IMR-90 (cell line): ENCODE measurements around the gene ZNF598. TPM values are rescaled to one million over a fixed set of nuclear protein-coding genes. Genes with fewer than 3 reads are reported as not detected.
A peak's percentile ranks its signal among the peaks of the same experiment; 100 is the strongest.

Source experiments
- ATAC-seq: fragments of 200-7000 bp; cut with Tn5 transposase; 2 replicates; pipeline ENCODE4 v1.9.1; 2020; ENCODE audit warnings: low read depth, mild to moderate bottlenecking, moderate library complexity
- BruUV-seq: library from RNA; stranded (reverse); fragments of 400-500 nt; replicated peaks from 2 replicates; lab custom pipeline; 2021; lab: Mats Ljungman, UMichigan
- CTCF ChIA-PET: fragments of 300-600 bp; formaldehyde crosslinking; extraction: SDS; loops from one replicate; lab custom pipeline; 2021; ENCODE audit warnings: antibody characterized with exemption; lab: Yijun Ruan, JAX
- POLR2A ChIA-PET: fragments of 300-600 bp; sonication (Branson Sonifier 250); formaldehyde crosslinking; loops from one replicate; lab custom pipeline; 2022; ENCODE audit warnings: antibody characterized with exemption; ENCODE audit not compliant: unreplicated experiment; lab: Charles Lee
- DNase-seq: peaks from one replicate; pipeline ENCODE4 v3.0.0; 2013
- H2AFZ ChIP-seq: replicated peaks from 2 replicates; pipeline ENCODE3; 2013; ENCODE audit warnings: low read length, mild to moderate bottlenecking; ENCODE audit not compliant: poor library complexity
- H2AK5ac ChIP-seq: 2 replicates; pipeline ENCODE4 v1.6.1; 2013; ENCODE audit warnings: low read depth, low read length, inconsistent platforms
- H2AK9ac ChIP-seq: replicated peaks from 2 replicates; pipeline ENCODE3; 2013; ENCODE audit warnings: mild to moderate bottlenecking, low read depth, low read length, moderate library complexity; ENCODE audit not compliant: poor library complexity
- H2BK120ac ChIP-seq: 2 replicates; pipeline ENCODE4 v1.6.1; 2013; ENCODE audit warnings: low read depth, low read length, inconsistent platforms
- H2BK15ac ChIP-seq: 3 replicates; pipeline ENCODE4 v1.6.1; 2013; ENCODE audit warnings: low read depth, low read length, inconsistent platforms
- H2BK20ac ChIP-seq: 2 replicates; pipeline ENCODE4 v1.6.1; 2013; ENCODE audit warnings: low read depth, mild to moderate bottlenecking, inconsistent platforms, low read length, moderate library complexity
- H2BK5ac ChIP-seq: 2 replicates; pipeline ENCODE4 v1.6.1; 2013; ENCODE audit warnings: mild to moderate bottlenecking, low read depth, low read length, inconsistent platforms; ENCODE audit not compliant: poor library complexity, severe bottlenecking
- H3K14ac ChIP-seq: replicated peaks from 2 replicates; pipeline ENCODE4 v1.6.1; 2013; ENCODE audit warnings: low read depth, low read length, inconsistent platforms
- H3K18ac ChIP-seq: 2 replicates; pipeline ENCODE4 v1.6.1; 2013; ENCODE audit warnings: low read depth, low read length, control low read depth
- H3K23ac ChIP-seq: 2 replicates; pipeline ENCODE4 v1.6.1; 2013; ENCODE audit warnings: low read depth, low read length, inconsistent platforms
- H3K27ac ChIP-seq: 2 replicates; pipeline ENCODE4 v1.5.1; 2013; ENCODE audit warnings: mild to moderate bottlenecking, control low read depth, low read length; ENCODE audit not compliant: insufficient read depth
- H3K27me3 ChIP-seq: 2 replicates; pipeline ENCODE4 v1.6.1; 2013; ENCODE audit warnings: low read length; ENCODE audit not compliant: control insufficient read depth, insufficient read depth
- H3K36me3 ChIP-seq: 2 replicates; pipeline ENCODE4 v1.6.1; 2013; ENCODE audit warnings: low read length, mixed read lengths; ENCODE audit not compliant: control insufficient read depth, insufficient read depth
- H3K4ac ChIP-seq: 2 replicates; pipeline ENCODE4 v1.6.1; 2013; ENCODE audit warnings: low read depth, low read length, inconsistent platforms
- H3K4me1 ChIP-seq: 2 replicates; pipeline ENCODE4 v1.6.1; 2013; ENCODE audit warnings: low read length, mixed read lengths; ENCODE audit not compliant: control insufficient read depth, insufficient read depth
- H3K4me2 ChIP-seq: 2 replicates; pipeline ENCODE4 v1.6.1; 2013; ENCODE audit warnings: low read depth, mild to moderate bottlenecking, control low read depth, low read length, moderate library complexity
- H3K4me3 ChIP-seq: 2 replicates; pipeline ENCODE4 v1.5.1; 2013; ENCODE audit warnings: low read depth, mild to moderate bottlenecking, control low read depth, low read length, moderate library complexity; ENCODE audit not compliant: insufficient read depth
- H3K56ac ChIP-seq: 2 replicates; pipeline ENCODE4 v1.6.1; 2013; ENCODE audit warnings: low read length, inconsistent platforms; ENCODE audit not compliant: insufficient read depth; ENCODE audit errors: extremely low read depth
- H3K79me1 ChIP-seq, 2 experiments: 2 replicates each; pipeline ENCODE4 v1.6.1; 2013; ENCODE audit warnings: low read length in 2 of 2, inconsistent platforms in 1 of 2, low read depth in 1 of 2
- H3K9ac ChIP-seq: 2 replicates; pipeline ENCODE4 v1.6.1; 2013; ENCODE audit warnings: low read depth, low read length, control low read depth
- H3K9me1 ChIP-seq: 2 replicates; pipeline ENCODE4 v1.6.1; 2013; ENCODE audit warnings: low read length, inconsistent platforms; ENCODE audit not compliant: insufficient read depth
- H3K9me3 ChIP-seq: 2 replicates; pipeline ENCODE4 v1.6.1; 2013; ENCODE audit warnings: low read length; ENCODE audit not compliant: control insufficient read depth, insufficient read depth
- H4K20me1 ChIP-seq: 2 replicates; pipeline ENCODE4 v1.6.1; 2013; ENCODE audit warnings: low read length, inconsistent platforms; ENCODE audit not compliant: insufficient read depth
- H4K5ac ChIP-seq: 2 replicates; pipeline ENCODE4 v1.6.1; 2013; ENCODE audit warnings: mild to moderate bottlenecking, low read depth, low read length, control low read depth
- H4K8ac ChIP-seq, 2 experiments: 2 replicates each; pipeline ENCODE4 v1.6.1; 2013; ENCODE audit warnings: low read depth in 2 of 2, low read length in 2 of 2, control low read depth in 1 of 2, inconsistent platforms in 1 of 2
- H4K91ac ChIP-seq: 2 replicates; pipeline ENCODE4 v1.6.1; 2013; ENCODE audit warnings: low read depth, low read length, inconsistent platforms; ENCODE audit not compliant: insufficient read depth
- CEBPB ChIP-seq: IDR thresholded peaks from 2 replicates; pipeline ENCODE4 v1.6.1; 2012; ENCODE audit warnings: low read depth, low read length, improper control_type of control experiment
- CHD1 ChIP-seq: IDR thresholded peaks from 2 replicates; pipeline ENCODE4 v1.6.1; 2012; ENCODE audit warnings: low read depth, low read length, improper control_type of control experiment
- CTCF ChIP-seq: conservative IDR thresholded peaks from 2 replicates; pipeline ENCODE4 v1.5.1; 2012; ENCODE audit warnings: mild to moderate bottlenecking, low read depth, low read length, improper control_type of control experiment
- MAFK ChIP-seq: IDR thresholded peaks from 2 replicates; pipeline ENCODE4 v1.6.1; 2012; ENCODE audit warnings: low read depth, low read length, improper control_type of control experiment
- MXI1 ChIP-seq: IDR thresholded peaks from 2 replicates; pipeline ENCODE4 v1.6.1; 2012; ENCODE audit warnings: low read depth, mild to moderate bottlenecking, low read length, moderate library complexity, borderline replicate concordance
- POLR2A ChIP-seq: IDR thresholded peaks from 2 replicates; pipeline ENCODE4 v1.6.1; 2012; ENCODE audit warnings: mild to moderate bottlenecking, low read depth, low read length
- RAD21 ChIP-seq: IDR thresholded peaks from 2 replicates; pipeline ENCODE4 v1.6.1; 2012; ENCODE audit warnings: low read length, improper control_type of control experiment
- RCOR1 ChIP-seq: IDR thresholded peaks from 2 replicates; pipeline ENCODE4 v1.6.1; 2012; ENCODE audit warnings: mild to moderate bottlenecking, low read length, improper control_type of control experiment; ENCODE audit not compliant: insufficient replicate concordance
- SMC3 ChIP-seq: fragments of 150-350 bp; IDR thresholded peaks from 2 replicates; pipeline ENCODE4 v1.6.1; 2016; ENCODE audit warnings: low read depth, mild to moderate bottlenecking, antibody characterized with exemption, low read length, moderate library complexity
- USF2 ChIP-seq: fragments of 150-350 bp; IDR thresholded peaks from 2 replicates; pipeline ENCODE4 v1.6.1; 2017; ENCODE audit warnings: mild to moderate bottlenecking, antibody characterized with exemption, low read length, low read depth
- WGBS, 2 experiments: methylation state at CpG; one replicate each; pipeline versions ENCODE4 v1.1.5 to v1.1.7; 2013; ENCODE audit warnings: missing lambda C conversion rate in 2 of 2; ENCODE audit not compliant: insufficient read length in 1 of 2; ENCODE audit errors: extremely low coverage in 2 of 2; 5-methylcytosine and 5-hydroxymethylcytosine counted together
- dilution Hi-C: fragments of 300-500 bp; cut with HindIII; formaldehyde crosslinking; loops from one replicate; pipeline ENCODE4 v1.14.3; 2018; ENCODE audit warnings: low sequenced_read_pairs; ENCODE audit not compliant: unreplicated experiment
- in situ Hi-C: fragments of 300-500 bp; cut with MboI; formaldehyde crosslinking; loops from 3 replicates; pipeline ENCODE4 v1.14.3; 2019; ENCODE audit warnings: low sequenced_read_pairs, inconsistent platforms, mixed read lengths
- intact Hi-C: fragments of 100-400 bp; cut with micrococcal nuclease; formaldehyde crosslinking; loops from 2 replicates; pipeline ENCODE4 v1.10.0; 2022
- polyA plus RNA-seq, 3 experiments: library from polyadenylated mRNA; depleted of rRNA; stranded (reverse); fragments of >200 nt; gene quantifications; 2 replicates each; pipeline ENCODE4 v1.2.3, GENCODE V29; 2012; ENCODE audit warnings: low replicate concordance in 1 of 3
- total RNA-seq: library from RNA; depleted of rRNA; stranded (reverse); fragments of >200 nt; gene quantifications from 2 replicates; pipeline ENCODE4 v1.2.3, GENCODE V29; 2012

Gene ZNF598
- total and polyA plus RNA-seq, 2 of the 4 experiments (the other 2 are of a cell fraction): 3.4 to 36.4 TPM

GRCh38 chr16:1976951-1977874 is 32.4 kb downstream of the ZNF598 start (continued):
- no peak for TF ChIP-seq USF2

GRCh38 chr16:1976216-1976520 is 33.5 kb downstream of the ZNF598 start:
- Histone ChIP-seq H4K20me1 (no peaks in the 10 kb centered on the region; the same call in 1 of the 2 replicates), H3K4ac (no peak overlapping the region), H2AFZ (peak overlapping the region; percentile 21), H2BK5ac (no peak overlapping the region), H3K79me1 (peaks cover 0 to 26% of the 10 kb centered on the region in 2 experiments; a peak in 3 of 4 replicates), H4K8ac (no peak overlapping the region), H2AK9ac (no peak overlapping the region), H3K9me1 (no peaks in the 10 kb centered on the region), H3K27me3 (peaks cover 15% of the 10 kb centered on the region; the same call in 1 of the 2 replicates), H2BK120ac (no peak overlapping the region), H2BK20ac (no peak overlapping the region), H4K5ac (no peak overlapping the region), H3K56ac (no peak overlapping the region), H3K14ac (no peak overlapping the region), H3K9me3 (no peaks in the 10 kb centered on the region), H3K4me2 (no peak overlapping the region), H3K27ac (no peak overlapping the region), H4K91ac (no peak overlapping the region), H2AK5ac (no peak overlapping the region), H2BK15ac (no peak overlapping the region), H3K4me3 (no peak overlapping the region), H3K9ac (no peak overlapping the region), H3K18ac (no peak overlapping the region), H3K4me1 (peaks cover 3% of the 10 kb centered on the region; the same call in 1 of the 2 replicates), H3K23ac (no peak overlapping the region), H3K36me3 (peaks cover 48% of the 10 kb centered on the region)
- in situ Hi-C loops (no loop called here), dilution Hi-C loops (no loop called here), intact Hi-C loops (no loop called here)
- DNase-seq: no peak
- 98% methylated on average over 5 of the region's 8 CpGs; no CpG with 5 or more reads in 1 of the 2 experiments for WGBS, 2 experiments
- BruUV-seq: no TSS peak
- ChIA-PET CTCF (no interaction called here), POLR2A (no interaction called here)
- TF ChIP-seq RCOR1 (no peak), CHD1 (no peak), POLR2A (no peak), USF2 (no peak), MXI1 (no peak), CEBPB (no peak), MAFK (no peak), SMC3 (no peak), RAD21 (no peak), CTCF (no peak)
- no peak for ATAC-seq
